AML-193 (cell line): ENCODE measurements around the gene SYVN1.
"Not testable (repeated sequence)": the region's sequence is repeated elsewhere in the genome, so short reads cannot be mapped to it uniquely, and the experiment has no call there.

ENCODE experiments used
- DNase-seq, 2 experiments: peaks; one replicate each; lab custom pipeline; 2025; lab: John Stamatoyannopoulos, UW

The SYVN1 gene

GRCh38 chr11:65127473-65128181, 6.7 kb downstream of the SYVN1 start:
- no peak for DNase-seq

GRCh38 chr11:65126624-65127274, 7.6 kb downstream of the SYVN1 start:
- DNase-seq: no peak

GRCh38 chr11:65125197-65126056, 8.9 kb downstream of the SYVN1 start:
- DNase-seq: no peak

GRCh38 chr11:65124480-65125196, 9.7 kb downstream of the SYVN1 start:
- DNase-seq: no peak

GRCh38 chr11:65121865-65122696, 12.2 kb downstream of the SYVN1 start, which contains the start of the genes FAU and MRPL49:
Gene FAU, minus strand, starts transcription at chr11:65122134. Its CDS starts 321 bp downstream, at chr11:65121813.
Gene MRPL49, plus strand, starts transcription at chr11:65122321. Its CDS starts 26 bp downstream, at chr11:65122347.
- DNase-seq: peak; percentile 97 to 98

GRCh38 chr11:65121447-65121864, 12.9 kb downstream of the SYVN1 start:
- DNase-seq: peak in 1 of 2 experiments; percentile 6

- DNase-seq: no peak
Measured at GRCh38 chr11:65120831-65121230, 13.5 kb downstream of the SYVN1 start.

GRCh38 chr11:65119670-65119995, 14.7 kb downstream of the SYVN1 start:
- DNase-seq: no peak

GRCh38 chr11:65118891-65119669, 15.2 kb downstream of the SYVN1 start:
- DNase-seq: not testable (repeated sequence)

GRCh38 chr11:65118097-65118837, 16.1 kb downstream of the SYVN1 start:
- no peak for DNase-seq

GRCh38 chr11:65117206-65118096, 16.9 kb downstream of the SYVN1 start, which contains the start of gene ZNHIT2:
Gene ZNHIT2, minus strand, starts transcription at chr11:65117701. Its CDS starts 48 bp downstream, at chr11:65117653.
- peak; percentile 94 to 97 for DNase-seq

- no peak for DNase-seq
Measured at GRCh38 chr11:65116370-65117205, 17.7 kb downstream of the SYVN1 start.

- no peak for DNase-seq
Measured at GRCh38 chr11:65115361-65116082, 18.8 kb downstream of the SYVN1 start.

GRCh38 chr11:65114538-65115171, 19.7 kb downstream of the SYVN1 start:
- DNase-seq: no peak

GRCh38 chr11:65113839-65114238, 20.5 kb downstream of the SYVN1 start:
- no peak for DNase-seq

- no peak for DNase-seq
Measured at GRCh38 chr11:65113361-65113756, 21.0 kb downstream of the SYVN1 start.
